GM23248 (cell line): Measurements from ENCODE around the gene CNN2. TPM values are rescaled to one million over a fixed set of nuclear protein-coding genes. Genes with fewer than 3 reads are reported as not detected.

Experiments
- DNase-seq: peaks from one replicate; pipeline ENCODE4 v3.0.0-alpha.2; 2015
- H2AFZ ChIP-seq: fragments of 200-600 bp; sonication (generic); 2 replicates; pipeline ENCODE4 v1.6.1; 2016; ENCODE audit warnings: antibody characterized with exemption
- H3F3A ChIP-seq: fragments of 200-600 bp; sonication (generic); 2 replicates; pipeline ENCODE4 v1.6.1; 2016; ENCODE audit warnings: mild to moderate bottlenecking, antibody characterized with exemption, mixed run types; ENCODE audit not compliant: insufficient read depth
- H3K27ac ChIP-seq: fragments of 200-600 bp; sonication (generic); 2 replicates; pipeline ENCODE4 v1.5.1; 2016; ENCODE audit warnings: mild to moderate bottlenecking
- H3K27me3 ChIP-seq: fragments of 200-600 bp; sonication (generic); replicated peaks from 2 replicates; pipeline ENCODE4 v1.6.1; 2016; ENCODE audit warnings: mild to moderate bottlenecking; ENCODE audit not compliant: insufficient read depth
- H3K36me3 ChIP-seq: fragments of 200-600 bp; sonication (generic); 2 replicates; pipeline ENCODE4 v1.6.1; 2016; ENCODE audit warnings: low read depth, mild to moderate bottlenecking
- H3K4me1 ChIP-seq: fragments of 200-600 bp; sonication (generic); 2 replicates; pipeline ENCODE4 v1.6.1; 2016; ENCODE audit warnings: mild to moderate bottlenecking; ENCODE audit not compliant: insufficient read depth
- H3K4me2 ChIP-seq: fragments of 200-600 bp; sonication (generic); one replicate; pipeline ENCODE4 v1.6.1; 2016; ENCODE audit warnings: mild to moderate bottlenecking; ENCODE audit not compliant: unreplicated experiment
- H3K4me3 ChIP-seq: fragments of 200-600 bp; sonication (generic); 2 replicates; pipeline ENCODE4 v1.5.1; 2016; ENCODE audit warnings: mild to moderate bottlenecking
- H3K79me2 ChIP-seq: fragments of 200-600 bp; sonication (generic); 2 replicates; pipeline ENCODE4 v1.6.1; 2016; ENCODE audit warnings: mild to moderate bottlenecking; ENCODE audit not compliant: insufficient read depth
- H3K9ac ChIP-seq: fragments of 200-600 bp; sonication (generic); 2 replicates; pipeline ENCODE4 v1.6.1; 2016; ENCODE audit warnings: mild to moderate bottlenecking
- H3K9me2 ChIP-seq: fragments of 200-600 bp; sonication (generic); 2 replicates; pipeline ENCODE4 v1.6.1; 2016; ENCODE audit warnings: mixed run types, mild to moderate bottlenecking, moderate library complexity; ENCODE audit not compliant: insufficient read depth
- H3K9me3 ChIP-seq: fragments of 200-600 bp; sonication (generic); one replicate; pipeline ENCODE4 v1.6.1; 2017; ENCODE audit warnings: low read depth
- H4K20me1 ChIP-seq: fragments of 200-600 bp; sonication (generic); 2 replicates; pipeline ENCODE4 v1.6.0; 2016; ENCODE audit not compliant: insufficient read depth
- EZH2 ChIP-seq: fragments of 200-600 bp; sonication (generic); IDR thresholded peaks from 2 replicates; pipeline ENCODE4 v1.6.1; 2018; ENCODE audit warnings: antibody characterized with exemption, mild to moderate bottlenecking; ENCODE audit not compliant: insufficient read depth, poor library complexity, severe bottlenecking
- EZH2phosphoT487 ChIP-seq: fragments of 200-600 bp; sonication (generic); IDR thresholded peaks from 2 replicates; pipeline ENCODE4 v1.6.1; 2018; ENCODE audit warnings: antibody characterized with exemption, moderate library complexity, mild to moderate bottlenecking, low read depth; ENCODE audit not compliant: insufficient read depth
- WGBS, 2 experiments: methylation state at CpG; one replicate each; pipeline ENCODE4 v1.1.6; 2015 to 2017; ENCODE audit warnings: low lambda C conversion rate in 2 of 2, low coverage in 1 of 2; ENCODE audit errors: missing lambda C conversion rate in 2 of 2; 5-methylcytosine and 5-hydroxymethylcytosine counted together
- in situ Hi-C: fragments of 300-500 bp; cut with MboI; formaldehyde crosslinking; loops from 2 replicates; pipeline ENCODE4 v1.15.0; 2020
- polyA plus RNA-seq: library from polyadenylated mRNA; unstranded; fragments of >200 nt; fragmentation: Nextera tagmentation; extraction: Ambion mirVana; gene quantifications from 2 replicates; pipeline ENCODE4 v1.2.1, GENCODE V29; 2016
- total RNA-seq: library from RNA; depleted of rRNA; stranded (reverse); fragments of >200 nt; shearing (Covaris generic); gene quantifications from 2 replicates; pipeline ENCODE4 v1.2.3, GENCODE V29; 2014

The CNN2 gene
- total and polyA plus RNA-seq, 2 experiments from 2014 or later, result 244 to 400 TPM

DNA sequence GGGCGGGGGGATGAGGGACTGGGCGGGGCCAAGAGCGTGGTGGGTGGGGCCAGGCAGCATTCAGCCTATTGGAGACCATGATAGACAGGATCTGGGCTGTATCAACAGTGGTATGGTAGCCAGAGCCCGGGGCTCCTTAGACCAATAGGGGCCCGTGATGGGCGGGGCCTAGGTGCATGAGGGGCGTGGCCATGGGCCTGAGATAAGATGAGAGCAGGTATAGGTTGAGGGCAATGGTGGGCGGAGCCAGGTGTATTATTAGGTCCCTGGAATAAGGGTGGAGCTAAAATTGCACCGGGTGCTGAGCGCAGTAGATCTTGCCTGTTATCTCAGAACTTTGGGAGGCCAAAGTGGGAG, 18.8 kb downstream of the CNN2 start:
- Histone ChIP-seq H3K27ac (no peak overlapping the region), H3K36me3 (no peaks in the 10 kb centered on the region), H3K4me1 (no peaks in the 10 kb centered on the region; the same call in 1 of the 2 replicates), H3K79me2 (no peaks in the 10 kb centered on the region), H3K27me3 (no peaks in the 10 kb centered on the region), H4K20me1 (no peaks in the 10 kb centered on the region), H2AFZ (no peak overlapping the region), H3K9me2 (no peaks in the 10 kb centered on the region), H3K9ac (no peak overlapping the region), H3F3A (peaks cover 6% of the 10 kb centered on the region; the same call in 1 of the 2 replicates), H3K4me3 (no peak overlapping the region), H3K4me2 (no peak overlapping the region), H3K9me3 (no peaks in the 10 kb centered on the region)
- in situ Hi-C loops, result no loop called here
- TF ChIP-seq EZH2phosphoT487 (no peak), EZH2 (no peak)
- WGBS, 2 experiments, result 49 to 58% methylated on average over 7 to 10 of the region's 10 CpGs
- peak; percentile 59 for DNase-seq

DNA sequence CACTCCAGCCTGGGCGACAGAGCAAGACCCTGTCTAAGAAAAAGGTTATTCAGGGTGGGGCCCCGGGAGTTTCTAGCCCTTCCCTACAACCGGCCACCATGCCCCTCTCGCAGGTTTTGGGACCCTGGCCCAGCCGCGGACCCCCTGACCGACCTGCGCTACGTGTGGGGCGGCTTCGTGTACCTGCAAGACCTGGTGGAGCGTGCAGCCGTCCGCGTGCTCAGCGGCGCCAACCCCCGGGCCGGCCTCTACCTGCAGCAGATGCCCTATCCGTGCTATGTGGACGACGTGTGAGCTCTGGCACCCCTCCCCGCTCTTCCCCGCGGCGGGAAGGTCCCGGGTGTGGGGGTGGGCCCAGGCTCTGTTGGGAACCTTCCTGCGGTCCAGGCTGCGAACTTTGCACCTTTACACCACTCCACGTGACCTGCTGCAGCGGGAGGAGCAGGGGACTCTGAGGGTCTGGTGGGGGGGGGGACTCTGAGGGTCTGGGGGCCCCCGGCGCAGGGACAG, 19.8 kb downstream of the CNN2 start:
- Histone ChIP-seq H3K27ac (no peak overlapping the region), H4K20me1 (no peaks in the 10 kb centered on the region), H3K36me3 (no peaks in the 10 kb centered on the region), H3K9ac (no peak overlapping the region), H3K79me2 (no peaks in the 10 kb centered on the region), H3K9me2 (no peaks in the 10 kb centered on the region), H3K4me2 (no peak overlapping the region), H3K9me3 (no peaks in the 10 kb centered on the region), H2AFZ (no peak overlapping the region), H3K4me3 (no peak overlapping the region), H3K4me1 (no peaks in the 10 kb centered on the region), H3F3A (no peaks in the 10 kb centered on the region), H3K27me3 (no peaks in the 10 kb centered on the region)
- TF ChIP-seq EZH2phosphoT487 (no peak), EZH2 (no peak)
- no peak for DNase-seq
- in situ Hi-C loops, result no loop called here
- WGBS, 2 experiments, result 77 to 89% methylated on average over 27 to 30 of the region's 33 CpGs

DNA sequence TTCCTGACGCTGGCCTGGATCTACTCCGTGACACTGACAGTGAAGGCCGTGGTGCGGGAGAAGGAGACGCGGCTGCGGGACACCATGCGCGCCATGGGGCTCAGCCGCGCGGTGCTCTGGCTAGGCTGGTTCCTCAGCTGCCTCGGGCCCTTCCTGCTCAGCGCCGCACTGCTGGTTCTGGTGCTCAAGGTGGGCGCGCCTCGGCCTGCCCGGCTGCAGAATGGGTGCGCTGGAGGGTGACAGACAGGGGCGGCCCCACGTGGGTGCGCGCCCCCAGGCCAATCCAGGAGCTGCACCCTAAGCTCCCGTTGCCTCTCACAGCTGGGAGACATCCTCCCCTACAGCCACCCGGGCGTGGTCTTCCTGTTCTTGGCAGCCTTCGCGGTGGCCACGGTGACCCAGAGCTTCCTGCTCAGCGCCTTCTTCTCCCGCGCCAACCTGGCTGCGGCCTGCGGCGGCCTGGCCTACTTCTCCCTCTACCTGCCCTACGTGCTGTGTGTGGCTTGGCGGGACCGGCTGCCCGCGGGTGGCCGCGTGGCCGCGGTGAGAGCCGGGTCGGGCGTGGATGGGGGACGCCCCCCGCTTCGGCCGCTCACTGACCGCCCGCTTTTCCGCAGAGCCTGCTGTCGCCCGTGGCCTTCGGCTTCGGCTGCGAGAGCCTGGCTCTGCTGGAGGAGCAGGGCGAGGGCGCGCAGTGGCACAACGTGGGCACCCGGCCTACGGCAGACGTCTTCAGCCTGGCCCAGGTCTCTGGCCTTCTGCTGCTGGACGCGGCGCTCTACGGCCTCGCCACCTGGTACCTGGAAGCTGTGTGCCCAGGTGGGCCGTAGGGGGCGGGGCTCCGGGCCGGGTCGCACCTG, 20.7 kb downstream of the CNN2 start:
- in situ Hi-C loops, result no loop called here
- Histone ChIP-seq H2AFZ (no peak overlapping the region), H3F3A (no peaks in the 10 kb centered on the region), H3K4me2 (no peak overlapping the region), H3K4me3 (no peak overlapping the region), H3K79me2 (no peaks in the 10 kb centered on the region), H3K27ac (no peak overlapping the region), H4K20me1 (no peaks in the 10 kb centered on the region), H3K9ac (no peak overlapping the region), H3K36me3 (no peaks in the 10 kb centered on the region), H3K4me1 (no peaks in the 10 kb centered on the region), H3K9me3 (no peaks in the 10 kb centered on the region), H3K9me2 (no peaks in the 10 kb centered on the region), H3K27me3 (no peaks in the 10 kb centered on the region)
- no peak for DNase-seq
- no peak for TF ChIP-seq EZH2
- no peak for TF ChIP-seq EZH2phosphoT487
- WGBS, 2 experiments, result 85 to 89% methylated on average over 65 to 75 of the region's 77 CpGs

DNA sequence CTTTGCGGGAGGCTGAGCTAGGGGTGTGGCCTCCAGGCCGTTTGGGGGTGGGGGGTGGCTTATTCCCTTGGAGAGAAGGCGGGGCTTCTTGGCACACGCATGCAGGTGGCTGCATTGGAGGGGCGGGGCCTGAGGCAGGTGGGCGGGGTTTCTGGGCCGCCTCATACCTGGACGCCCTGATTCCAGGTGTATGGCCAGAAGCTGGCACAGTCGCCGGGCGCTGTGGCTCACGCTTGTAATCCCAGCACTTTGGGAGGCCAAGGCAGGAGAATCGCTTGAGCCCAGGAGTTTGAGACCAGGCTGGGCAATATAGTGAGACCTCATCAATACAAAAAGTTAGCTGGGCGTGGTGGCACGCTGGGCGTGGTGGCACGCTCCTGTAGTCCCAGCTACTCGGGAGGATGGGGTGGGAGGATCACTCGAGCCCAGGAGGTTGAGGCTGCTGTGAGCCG, 21.3 kb downstream of the CNN2 start:
- H3K9me2 ChIP-seq, result no peaks in the 10 kb centered on the region
- in situ Hi-C loops, result no loop called here
- no peaks in the 10 kb centered on the region for H3K36me3 ChIP-seq
- H3F3A ChIP-seq, result no peaks in the 10 kb centered on the region
- H3K4me2 ChIP-seq, result no peak overlapping the region
- no peak overlapping the region for H2AFZ ChIP-seq
- no peak overlapping the region for H3K9ac ChIP-seq
- H3K79me2 ChIP-seq, result no peaks in the 10 kb centered on the region
- no peaks in the 10 kb centered on the region for H3K27me3 ChIP-seq
- DNase-seq, result no peak
- 72 to 84% methylated on average over 13 to 20 of the region's 20 CpGs for WGBS, 2 experiments
- H4K20me1 ChIP-seq, result no peaks in the 10 kb centered on the region
- no peak for TF ChIP-seq EZH2phosphoT487
- TF ChIP-seq EZH2, result no peak
- no peaks in the 10 kb centered on the region for H3K9me3 ChIP-seq
- no peaks in the 10 kb centered on the region for H3K4me1 ChIP-seq
- no peak overlapping the region for H3K27ac ChIP-seq
- no peak overlapping the region for H3K4me3 ChIP-seq
